HepG2 (cell line): ENCODE measurements around the gene NCOA3. TPM values are rescaled to one million over a fixed set of nuclear protein-coding genes. Genes with fewer than 3 reads are reported as not detected.
A peak's percentile ranks its signal among the peaks of the same experiment; 100 is the strongest.

ENCODE experiments used
- FIP1L1 ChIP-seq: fragments of 200-400 bp; formaldehyde crosslinking; IDR thresholded peaks from 2 replicates; pipeline ENCODE4 v1.6.1; 2018; ENCODE audit warnings: low read depth, mild to moderate bottlenecking, low read length, moderate library complexity, borderline replicate concordance; ENCODE audit not compliant: insufficient read depth
- GMEB2 ChIP-seq: IDR thresholded peaks from 2 replicates; pipeline ENCODE4 v1.6.1; 2016; ENCODE audit warnings: missing biosample characterization, missing genetic modification reagents, low read depth
- KAT2B ChIP-seq: fragments of 150-350 bp; IDR thresholded peaks from 2 replicates; pipeline ENCODE4 v1.6.1; 2014; ENCODE audit warnings: low read depth, low read length, borderline replicate concordance
- MAFG ChIP-seq: sonication (generic); formaldehyde crosslinking; IDR thresholded peaks from 2 replicates; pipeline ENCODE4 v1.5.1; 2020; ENCODE audit warnings: mild to moderate bottlenecking, missing genetic modification reagents
- PCBP1 ChIP-seq: fragments of 200-400 bp; formaldehyde crosslinking; IDR thresholded peaks from 2 replicates; pipeline ENCODE4 v1.6.1; 2017; ENCODE audit warnings: mild to moderate bottlenecking, low read depth, low read length, borderline replicate concordance
- POLR2AphosphoS5 ChIP-seq: IDR thresholded peaks from 2 replicates; pipeline ENCODE4 v1.6.1; 2012; ENCODE audit warnings: low read depth, low read length
- RARA ChIP-seq: IDR thresholded peaks from 2 replicates; pipeline ENCODE4 v1.6.1; 2016; ENCODE audit warnings: missing genetic modification reagents, missing compliant biosample characterization
- RXRA ChIP-seq: sonication (generic); formaldehyde crosslinking; IDR thresholded peaks from 2 replicates; pipeline ENCODE4 v1.5.1; 2020; ENCODE audit warnings: missing genetic modification reagents
- SNAI1 ChIP-seq: sonication (generic); formaldehyde crosslinking; IDR thresholded peaks from 2 replicates; pipeline ENCODE4 v1.5.0; 2020; ENCODE audit warnings: mild to moderate bottlenecking, missing genetic modification reagents, borderline replicate concordance
- SP4 ChIP-seq: sonication (generic); formaldehyde crosslinking; IDR thresholded peaks from 2 replicates; pipeline ENCODE4 v1.8.1; 2023; ENCODE audit warnings: mild to moderate bottlenecking, missing genetic modification reagents
- SPEN ChIP-seq: sonication (generic); formaldehyde crosslinking; IDR thresholded peaks from 2 replicates; pipeline ENCODE4 v1.5.1; 2020; ENCODE audit warnings: low read depth, mild to moderate bottlenecking, missing genetic modification reagents
- TGIF2 ChIP-seq: IDR thresholded peaks from 2 replicates; pipeline ENCODE4 v1.6.1; 2016; ENCODE audit warnings: control low read depth, missing compliant biosample characterization
- ZBED4 ChIP-seq: sonication (generic); formaldehyde crosslinking; IDR thresholded peaks from 2 replicates; pipeline ENCODE4 v1.4.0; 2020; ENCODE audit warnings: missing genetic modification reagents, borderline replicate concordance
- ZFP41 ChIP-seq: sonication (generic); formaldehyde crosslinking; IDR thresholded peaks from 2 replicates; pipeline ENCODE4 v1.4.0; 2020; ENCODE audit warnings: mild to moderate bottlenecking, missing genetic modification reagents, borderline replicate concordance
- ZNF446 ChIP-seq: sonication (generic); formaldehyde crosslinking; IDR thresholded peaks from 2 replicates; pipeline ENCODE4 v1.5.0; 2020; ENCODE audit warnings: mild to moderate bottlenecking, missing genetic modification reagents
- ZNF614 ChIP-seq: IDR thresholded peaks from 2 replicates; pipeline ENCODE4 v1.6.1; 2018; ENCODE audit warnings: missing biosample characterization, missing genetic modification reagents, inconsistent platforms, borderline replicate concordance
- polyA plus RNA-seq, 8 experiments: library from polyadenylated mRNA; depleted of rRNA in 3 of 8; stranded (reverse) in 7 of 8; unstranded in 1 of 8; fragments of >200 nt; fragmentation: Illumina TruSeq in 4 of 8; extraction: Trizol in 4 of 8; gene quantifications; 2 replicates each; pipeline versions ENCODE4 v1.2.1 to v1.2.3, GENCODE V29; 2011 to 2016; ENCODE audit warnings: low read depth in 4 of 8, missing spikeins in 1 of 8, mixed read lengths in 1 of 8; ENCODE audit not compliant: insufficient read depth in 1 of 8
- total RNA-seq, 5 experiments: library from RNA; depleted of rRNA; stranded (reverse); fragments of >200 nt; fragmentation: Illumina TruSeq; extraction: Trizol; gene quantifications; 2 replicates each; pipeline ENCODE4 v1.2.3, GENCODE V29; 2016; ENCODE audit warnings: low read depth in 1 of 5
- TF ChIP-seq, protein P1 (sequence below): sonication (generic); formaldehyde crosslinking; IDR thresholded peaks from 2 replicates; pipeline ENCODE4 v1.4.0; 2020; ENCODE audit warnings: mild to moderate bottlenecking, missing genetic modification reagents, borderline replicate concordance
- TF ChIP-seq, protein P2 (sequence below), 2 experiments: IDR thresholded peaks; 2 replicates each; pipeline ENCODE4 v1.6.1; 2011 to 2012; ENCODE audit warnings: low read length in 2 of 2, borderline replicate concordance in 1 of 2, low read depth in 1 of 2, mild to moderate bottlenecking in 1 of 2, moderate library complexity in 1 of 2

The NCOA3 gene
- total and polyA plus RNA-seq, 2 of the 13 experiments (the other 11 are each of a cell fraction or from before 2014, with no cell fraction given), result 35.0 to 56.8 TPM

GRCh38 chr20:47659904-47660601 is 158.4 kb downstream of the NCOA3 start (continued):
- TF ChIP-seq, protein P1, sequence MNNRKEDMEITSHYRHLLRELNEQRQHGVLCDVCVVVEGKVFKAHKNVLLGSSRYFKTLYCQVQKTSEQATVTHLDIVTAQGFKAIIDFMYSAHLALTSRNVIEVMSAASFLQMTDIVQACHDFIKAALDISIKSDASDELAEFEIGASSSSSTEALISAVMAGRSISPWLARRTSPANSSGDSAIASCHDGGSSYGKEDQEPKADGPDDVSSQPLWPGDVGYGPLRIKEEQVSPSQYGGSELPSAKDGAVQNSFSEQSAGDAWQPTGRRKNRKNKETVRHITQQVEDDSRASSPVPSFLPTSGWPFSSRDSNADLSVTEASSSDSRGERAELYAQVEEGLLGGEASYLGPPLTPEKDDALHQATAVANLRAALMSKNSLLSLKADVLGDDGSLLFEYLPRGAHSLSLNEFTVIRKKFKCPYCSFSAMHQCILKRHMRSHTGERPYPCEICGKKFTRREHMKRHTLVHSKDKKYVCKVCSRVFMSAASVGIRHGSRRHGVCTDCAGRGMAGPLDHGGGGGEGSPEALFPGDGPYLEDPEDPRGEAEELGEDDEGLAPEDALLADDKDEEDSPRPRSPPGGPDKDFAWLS (CRISPR knock-in tag), result no peak
- TF ChIP-seq ZFP41 (no peak), TGIF2 (peak; percentile 41; the same call in 1 of the 2 replicates), SNAI1 (CRISPR knock-in tag) (no peak), RXRA (CRISPR knock-in tag) (no peak), GMEB2 (CRISPR knock-in tag) (no peak), SP4 (CRISPR knock-in tag) (no peak), PCBP1 (no peak), POLR2AphosphoS5 (no peak), ZNF446 (no peak), SPEN (CRISPR knock-in tag) (no peak), KAT2B (no peak), FIP1L1 (no peak), MAFG (CRISPR knock-in tag) (no peak), RARA (CRISPR knock-in tag) (0 out of 2 replicates have a peak, but pooled peaks have one; percentile 5), ZBED4 (no peak), ZNF614 (CRISPR knock-in tag) (no peak)
- TF ChIP-seq, protein P2, sequence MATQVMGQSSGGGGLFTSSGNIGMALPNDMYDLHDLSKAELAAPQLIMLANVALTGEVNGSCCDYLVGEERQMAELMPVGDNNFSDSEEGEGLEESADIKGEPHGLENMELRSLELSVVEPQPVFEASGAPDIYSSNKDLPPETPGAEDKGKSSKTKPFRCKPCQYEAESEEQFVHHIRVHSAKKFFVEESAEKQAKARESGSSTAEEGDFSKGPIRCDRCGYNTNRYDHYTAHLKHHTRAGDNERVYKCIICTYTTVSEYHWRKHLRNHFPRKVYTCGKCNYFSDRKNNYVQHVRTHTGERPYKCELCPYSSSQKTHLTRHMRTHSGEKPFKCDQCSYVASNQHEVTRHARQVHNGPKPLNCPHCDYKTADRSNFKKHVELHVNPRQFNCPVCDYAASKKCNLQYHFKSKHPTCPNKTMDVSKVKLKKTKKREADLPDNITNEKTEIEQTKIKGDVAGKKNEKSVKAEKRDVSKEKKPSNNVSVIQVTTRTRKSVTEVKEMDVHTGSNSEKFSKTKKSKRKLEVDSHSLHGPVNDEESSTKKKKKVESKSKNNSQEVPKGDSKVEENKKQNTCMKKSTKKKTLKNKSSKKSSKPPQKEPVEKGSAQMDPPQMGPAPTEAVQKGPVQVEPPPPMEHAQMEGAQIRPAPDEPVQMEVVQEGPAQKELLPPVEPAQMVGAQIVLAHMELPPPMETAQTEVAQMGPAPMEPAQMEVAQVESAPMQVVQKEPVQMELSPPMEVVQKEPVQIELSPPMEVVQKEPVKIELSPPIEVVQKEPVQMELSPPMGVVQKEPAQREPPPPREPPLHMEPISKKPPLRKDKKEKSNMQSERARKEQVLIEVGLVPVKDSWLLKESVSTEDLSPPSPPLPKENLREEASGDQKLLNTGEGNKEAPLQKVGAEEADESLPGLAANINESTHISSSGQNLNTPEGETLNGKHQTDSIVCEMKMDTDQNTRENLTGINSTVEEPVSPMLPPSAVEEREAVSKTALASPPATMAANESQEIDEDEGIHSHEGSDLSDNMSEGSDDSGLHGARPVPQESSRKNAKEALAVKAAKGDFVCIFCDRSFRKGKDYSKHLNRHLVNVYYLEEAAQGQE (IDR thresholded peaks at IDR 0.05; ENCODE audit: borderline replicate concordance in 1 of 2, low read depth in 1 of 2, low read length in 2 of 2), result no peak
